Measurements from ENCODE around the gene LYRM4.

LYRM4 gene

DNA sequence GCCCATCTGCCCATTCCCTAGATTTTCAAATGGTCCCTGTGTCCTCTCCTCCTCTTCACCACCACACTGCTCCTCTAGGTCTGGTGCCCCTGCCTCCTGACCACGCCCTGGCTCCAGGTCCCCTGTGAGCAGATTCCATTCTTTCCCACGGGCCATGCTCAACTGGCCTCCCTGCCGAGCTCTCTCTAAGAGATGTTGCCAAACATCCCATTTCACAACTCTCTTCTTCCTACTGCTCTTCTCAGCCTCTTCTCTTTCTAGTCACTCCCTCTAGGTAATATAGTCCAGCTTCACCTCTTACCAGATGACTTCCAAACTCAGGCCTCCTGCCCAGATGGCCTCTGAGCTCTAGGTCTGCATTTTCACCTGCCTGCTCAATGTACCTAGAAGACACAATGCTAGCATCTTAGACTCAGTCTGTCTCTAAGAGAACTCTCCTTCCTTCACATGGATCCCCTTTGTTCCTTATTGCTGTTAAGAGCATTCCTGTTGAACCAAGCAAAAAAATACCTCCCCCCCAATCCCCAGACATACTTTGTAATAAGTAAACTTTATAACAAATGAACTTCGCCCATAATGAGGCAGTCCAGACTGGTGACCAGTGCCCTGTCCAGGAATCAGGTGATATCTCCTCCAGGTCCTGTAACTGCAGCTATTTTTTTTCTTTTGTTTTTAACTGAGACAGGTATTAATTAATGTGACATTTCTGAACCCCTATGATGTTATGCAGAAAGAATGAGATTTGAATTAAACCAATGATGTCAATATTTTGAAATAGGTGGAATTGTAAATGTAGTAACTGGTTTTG is 79.0 kb downstream of the LYRM4 start:
- TF ChIP-seq, protein P1, sequence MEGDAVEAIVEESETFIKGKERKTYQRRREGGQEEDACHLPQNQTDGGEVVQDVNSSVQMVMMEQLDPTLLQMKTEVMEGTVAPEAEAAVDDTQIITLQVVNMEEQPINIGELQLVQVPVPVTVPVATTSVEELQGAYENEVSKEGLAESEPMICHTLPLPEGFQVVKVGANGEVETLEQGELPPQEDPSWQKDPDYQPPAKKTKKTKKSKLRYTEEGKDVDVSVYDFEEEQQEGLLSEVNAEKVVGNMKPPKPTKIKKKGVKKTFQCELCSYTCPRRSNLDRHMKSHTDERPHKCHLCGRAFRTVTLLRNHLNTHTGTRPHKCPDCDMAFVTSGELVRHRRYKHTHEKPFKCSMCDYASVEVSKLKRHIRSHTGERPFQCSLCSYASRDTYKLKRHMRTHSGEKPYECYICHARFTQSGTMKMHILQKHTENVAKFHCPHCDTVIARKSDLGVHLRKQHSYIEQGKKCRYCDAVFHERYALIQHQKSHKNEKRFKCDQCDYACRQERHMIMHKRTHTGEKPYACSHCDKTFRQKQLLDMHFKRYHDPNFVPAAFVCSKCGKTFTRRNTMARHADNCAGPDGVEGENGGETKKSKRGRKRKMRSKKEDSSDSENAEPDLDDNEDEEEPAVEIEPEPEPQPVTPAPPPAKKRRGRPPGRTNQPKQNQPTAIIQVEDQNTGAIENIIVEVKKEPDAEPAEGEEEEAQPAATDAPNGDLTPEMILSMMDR (conservative IDR thresholded peaks at IDR 0.05; ENCODE audit: low read depth) = no peak
- ChIA-PET CTCF (interaction anchor here (0.7 kb wide), 1 partner anchor 30 kb away, joined by 3 read pairs; no protein-coding TSS in a partner anchor), POLR2A (ENCODE audit: low non-redundant PET) (no interaction called here)
- DNase-seq (ENCODE audit: low spot score) = no peak
- H3K27ac ChIP-seq = no peak overlapping the region

DNA sequence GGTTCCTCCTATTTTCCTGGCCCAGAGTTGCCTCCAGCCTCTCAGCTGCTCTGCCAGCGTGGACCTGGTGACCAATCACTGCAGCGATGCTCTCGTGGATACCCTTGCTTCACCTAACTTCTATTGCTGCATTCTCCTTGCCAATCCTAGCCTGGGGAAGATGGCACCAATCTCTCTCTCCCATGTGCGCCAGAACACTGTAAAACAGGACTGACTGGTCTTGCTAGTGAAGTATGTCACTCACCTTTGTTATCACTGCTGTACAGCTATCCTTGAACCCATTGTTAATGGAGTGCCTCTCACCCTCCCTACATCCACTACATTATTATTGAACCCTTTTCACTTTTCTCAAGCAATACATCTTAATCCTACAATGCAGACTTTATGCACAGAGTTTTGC is 80.1 kb downstream of the LYRM4 start:
- ChIA-PET CTCF (no interaction called here), POLR2A (ENCODE audit: low non-redundant PET) (no interaction called here)
- TF ChIP-seq, protein P1 (conservative IDR thresholded peaks at IDR 0.05; ENCODE audit: low read depth) = no peak

DNA sequence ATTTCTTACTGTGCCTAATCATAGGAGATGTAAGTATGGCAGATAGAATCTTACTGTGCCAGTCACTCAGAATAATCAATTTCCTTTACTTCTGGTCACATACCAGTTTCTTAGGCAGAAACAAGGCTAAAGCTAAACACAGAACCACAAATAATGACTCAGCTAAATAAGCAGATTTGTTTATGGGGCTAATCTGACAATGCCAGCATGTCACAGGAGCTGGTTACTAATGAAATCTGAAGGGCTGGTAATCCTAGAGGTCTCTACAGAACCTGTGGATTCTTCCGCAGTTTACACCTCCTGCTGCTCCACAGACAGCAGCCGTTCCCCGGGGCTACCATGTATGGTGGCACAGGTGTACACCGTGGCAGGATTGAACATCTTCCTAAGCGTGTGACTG is 80.8 kb downstream of the LYRM4 start:
- ChIA-PET CTCF (no interaction called here), POLR2A (ENCODE audit: low non-redundant PET) (no interaction called here)
- H3K27ac ChIP-seq = no peak overlapping the region

More for the DNA sequence above, 80.1 kb downstream of the LYRM4 start:
- DNase-seq (ENCODE audit: low spot score) = no peak
- no peak overlapping the region for H3K27ac ChIP-seq

DNA sequence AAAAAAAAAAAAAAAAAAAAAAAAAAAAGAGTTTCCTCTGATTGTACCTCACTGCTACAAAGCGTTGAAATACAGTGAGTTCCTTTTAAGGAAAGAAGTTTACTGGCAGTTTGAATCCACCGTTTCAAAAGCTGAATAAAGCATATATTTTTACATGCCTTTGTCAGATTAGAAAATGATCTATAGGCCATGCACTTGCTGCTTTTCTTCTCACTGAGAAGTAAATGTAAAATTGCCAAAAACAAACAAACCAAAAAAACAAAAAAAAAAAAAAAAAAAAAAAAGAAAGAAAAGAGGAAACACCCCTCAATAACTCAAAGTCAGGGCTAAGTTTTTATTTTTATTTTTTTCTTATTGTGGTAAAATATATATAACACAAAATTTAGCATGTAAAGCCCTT is 81.9 kb downstream of the LYRM4 start:
- DNase-seq (ENCODE audit: low spot score) = no peak
- ChIA-PET POLR2A (ENCODE audit: low non-redundant PET) (no interaction called here), CTCF (interaction anchor here (0.7 to 0.8 kb wide), 2 partner anchors 8 to 35 kb away, joined by 3 read pairs; no protein-coding TSS in a partner anchor)
- H3K27ac ChIP-seq = no peak overlapping the region
- TF ChIP-seq, protein P1 (conservative IDR thresholded peaks at IDR 0.05; ENCODE audit: low read depth) = no peak

More for the DNA sequence above, 80.8 kb downstream of the LYRM4 start:
- no peak for DNase-seq (ENCODE audit: low spot score)
- TF ChIP-seq, protein P1 (conservative IDR thresholded peaks at IDR 0.05; ENCODE audit: low read depth) = no peak

DNA sequence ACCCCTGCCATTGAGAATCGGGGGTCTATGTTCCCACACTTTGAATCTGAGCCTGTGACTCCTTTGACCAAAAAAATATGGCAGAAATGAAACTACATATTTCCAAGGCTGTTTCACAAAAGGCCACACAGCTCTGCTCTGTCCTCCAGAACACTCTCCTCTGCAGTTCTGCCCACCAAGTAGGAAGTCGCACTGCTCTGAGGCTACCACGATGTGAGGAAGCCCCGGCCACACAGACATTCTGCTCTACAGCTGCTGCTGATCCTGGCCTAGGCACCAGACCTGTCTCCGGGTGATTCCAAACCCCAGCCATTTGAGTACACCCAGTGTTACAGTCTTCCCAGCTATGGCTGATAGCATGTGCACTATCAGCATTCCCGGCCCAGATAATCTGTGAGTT is 85.1 kb downstream of the LYRM4 start:
- CTCF ChIA-PET = no interaction called here
- POLR2A ChIA-PET (ENCODE audit: low non-redundant PET) = interaction anchor here (0.6 kb wide), 1 partner anchor 7 kb away, joined by 5 read pairs; no protein-coding TSS in a partner anchor
- TF ChIP-seq, protein P1 (conservative IDR thresholded peaks at IDR 0.05; ENCODE audit: low read depth) = no peak
- no peak for DNase-seq (ENCODE audit: low spot score)
- no peak overlapping the region for H3K27ac ChIP-seq

DNA sequence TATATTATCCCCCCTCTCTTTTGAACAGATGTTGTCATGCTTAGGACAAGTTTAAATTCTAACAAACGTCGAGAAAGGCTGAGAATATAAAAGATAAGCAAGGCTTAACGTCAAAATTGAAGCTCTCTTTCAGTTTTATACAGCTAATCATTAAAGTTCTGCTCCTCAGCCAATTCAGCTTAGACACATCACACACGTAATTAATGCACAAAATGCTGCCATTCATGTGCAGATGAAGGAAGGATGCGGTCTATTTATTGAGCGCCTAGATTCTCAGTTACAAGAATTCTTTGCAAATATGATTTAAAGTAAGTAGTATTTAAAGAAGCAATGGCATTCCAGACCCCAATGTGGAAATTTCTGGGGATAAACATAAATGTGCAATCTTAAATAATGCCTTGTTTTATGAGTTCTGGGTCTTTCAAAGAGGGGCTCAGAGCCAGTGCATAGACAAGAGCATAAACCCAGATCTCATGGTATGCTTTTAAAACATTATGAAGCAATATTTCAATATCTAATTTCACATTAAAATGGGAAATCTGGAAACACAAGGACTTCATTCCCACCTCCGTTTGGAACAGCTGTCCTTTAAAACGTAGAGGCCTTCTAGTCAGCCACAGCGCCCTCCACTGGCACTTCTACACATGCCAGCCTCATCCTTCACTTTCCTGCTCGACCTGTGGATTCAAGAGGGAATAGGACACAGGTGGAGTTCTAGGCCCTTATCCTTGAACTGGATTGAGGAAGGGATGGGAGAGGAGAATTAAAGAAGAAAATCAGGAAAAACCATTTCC is 85.8 kb downstream of the LYRM4 start:
- CTCF ChIA-PET = no interaction called here
- TF ChIP-seq, protein P1 (conservative IDR thresholded peaks at IDR 0.05; ENCODE audit: low read depth) = no peak
- POLR2A ChIA-PET (ENCODE audit: low non-redundant PET) = no interaction called here
- DNase-seq (ENCODE audit: low spot score) = no peak
- no peak overlapping the region for H3K27ac ChIP-seq
